Loucy (cell line): ENCODE data around the gene S100A9.

Experiments
- H2AFZ ChIP-seq: fragments of 200-600 bp; sonication (generic); 2 replicates; pipeline ENCODE4 v1.6.0; 2016; ENCODE audit warnings: antibody characterized with exemption, mild to moderate bottlenecking, low read length, moderate library complexity
- H3F3A ChIP-seq: fragments of 200-600 bp; 2 replicates; pipeline ENCODE4 v1.6.0; 2016; ENCODE audit warnings: antibody characterized with exemption, low read depth, mild to moderate bottlenecking
- H3K27me3 ChIP-seq: fragments of 200-600 bp; sonication (generic); 2 replicates; pipeline ENCODE4 v1.6.1; 2014; ENCODE audit warnings: low read length, mild to moderate bottlenecking; ENCODE audit not compliant: insufficient read depth, poor library complexity, severe bottlenecking
- H3K36me3 ChIP-seq: fragments of 200-600 bp; sonication (generic); 2 replicates; pipeline ENCODE4 v1.6.1; 2016; ENCODE audit warnings: low read length; ENCODE audit not compliant: insufficient read depth
- H3K4me1 ChIP-seq: fragments of 200-600 bp; sonication (generic); 2 replicates; pipeline ENCODE4 v1.5.1; 2014; ENCODE audit warnings: low read length, mild to moderate bottlenecking; ENCODE audit not compliant: insufficient read depth, poor library complexity, severe bottlenecking
- H3K4me2 ChIP-seq: fragments of 200-600 bp; sonication (generic); 2 replicates; pipeline ENCODE4 v1.6.0; 2014; ENCODE audit warnings: antibody characterized with exemption, low read length, low read depth, mild to moderate bottlenecking; ENCODE audit not compliant: poor library complexity, severe bottlenecking
- H3K4me3 ChIP-seq: fragments of 200-600 bp; sonication (generic); 2 replicates; pipeline ENCODE4 v1.5.1; 2014; ENCODE audit warnings: low read length, mild to moderate bottlenecking, mixed read lengths; ENCODE audit not compliant: poor library complexity, severe bottlenecking
- H3K79me2 ChIP-seq: fragments of 200-600 bp; sonication (generic); 2 replicates; pipeline ENCODE4 v1.6.1; 2014; ENCODE audit warnings: low read length; ENCODE audit not compliant: insufficient read depth
- H3K9ac ChIP-seq: fragments of 200-600 bp; sonication (generic); 2 replicates; pipeline ENCODE4 v1.6.0; 2014; ENCODE audit warnings: mild to moderate bottlenecking, low read depth, low read length, moderate library complexity; ENCODE audit not compliant: poor library complexity, severe bottlenecking
- H3K9me2 ChIP-seq: fragments of 200-600 bp; sonication (generic); replicated peaks from 2 replicates; pipeline ENCODE4 v1.6.1; 2016; ENCODE audit warnings: low read depth, low read length, mixed read lengths
- H3K9me3 ChIP-seq: fragments of 200-600 bp; sonication (generic); 2 replicates; pipeline ENCODE4 v1.6.1; 2014; ENCODE audit warnings: mild to moderate bottlenecking, antibody characterized with exemption, low read length, low read depth; ENCODE audit not compliant: insufficient read depth
- H4K20me1 ChIP-seq: fragments of 200-600 bp; sonication (generic); 2 replicates; pipeline ENCODE4 v1.6.0; 2014; ENCODE audit warnings: antibody characterized with exemption, low read length, mild to moderate bottlenecking; ENCODE audit not compliant: insufficient read depth, poor library complexity, severe bottlenecking
- EZH2phosphoT487 ChIP-seq: fragments of 200-600 bp; IDR thresholded peaks from 2 replicates; pipeline ENCODE4 v1.6.1; 2018; ENCODE audit warnings: antibody characterized with exemption, mild to moderate bottlenecking, moderate library complexity, borderline replicate concordance
- TF ChIP-seq, protein P1 (sequence below): fragments of 200-600 bp; sonication (generic); conservative IDR thresholded peaks from 2 replicates; pipeline ENCODE4 v1.5.1; 2014; ENCODE audit warnings: mild to moderate bottlenecking, antibody characterized with exemption, low read length

Gene S100A9

DNA sequence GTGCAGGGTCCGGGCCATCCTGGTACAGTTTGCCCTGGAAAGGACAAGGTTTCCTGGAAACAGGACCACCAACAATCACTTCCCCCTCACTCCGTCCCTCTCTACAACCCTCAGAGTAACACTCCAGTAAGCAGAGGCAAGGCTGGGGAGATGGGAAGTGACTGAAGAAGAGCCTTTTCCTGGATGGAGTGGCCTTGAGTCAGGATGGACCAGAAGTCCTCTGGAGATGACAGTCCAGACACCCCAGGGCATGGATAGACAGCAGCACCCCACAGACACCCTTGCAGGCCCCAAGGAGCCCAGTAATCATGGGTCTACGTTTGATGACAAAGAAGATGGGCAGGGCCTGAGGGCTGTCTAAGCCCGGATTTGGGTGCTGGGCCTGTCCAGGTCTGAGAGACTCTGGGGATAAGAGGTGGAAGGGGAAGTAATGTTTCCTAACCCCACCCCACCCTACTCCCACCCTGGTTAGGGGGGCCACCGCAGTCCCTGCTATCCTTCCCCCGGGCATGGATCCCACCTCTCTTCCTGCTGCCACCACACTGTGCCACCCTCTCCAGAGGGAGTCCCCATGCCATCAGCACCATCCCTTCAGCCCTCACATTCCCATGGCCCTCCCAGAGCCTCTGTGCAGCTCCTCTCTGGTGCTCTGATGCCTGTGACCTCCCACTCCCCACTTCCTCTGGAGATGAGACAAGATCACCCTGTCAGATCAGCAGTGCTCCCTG lies 40.4 kb downstream of the S100A9 start:
- Histone ChIP-seq H3K9ac (no peak overlapping the region), H3K4me1 (no peaks in the 10 kb centered on the region), H2AFZ (no peak overlapping the region), H3K36me3 (no peaks in the 10 kb centered on the region), H3K4me3 (no peak overlapping the region), H3K9me3 (no peaks in the 10 kb centered on the region), H3F3A (no peaks in the 10 kb centered on the region), H3K9me2 (no peaks in the 10 kb centered on the region), H3K27me3 (no peaks in the 10 kb centered on the region), H3K79me2 (no peaks in the 10 kb centered on the region), H4K20me1 (no peaks in the 10 kb centered on the region), H3K4me2 (no peak overlapping the region)
- TF ChIP-seq EZH2phosphoT487: no peak
- TF ChIP-seq, protein P1, sequence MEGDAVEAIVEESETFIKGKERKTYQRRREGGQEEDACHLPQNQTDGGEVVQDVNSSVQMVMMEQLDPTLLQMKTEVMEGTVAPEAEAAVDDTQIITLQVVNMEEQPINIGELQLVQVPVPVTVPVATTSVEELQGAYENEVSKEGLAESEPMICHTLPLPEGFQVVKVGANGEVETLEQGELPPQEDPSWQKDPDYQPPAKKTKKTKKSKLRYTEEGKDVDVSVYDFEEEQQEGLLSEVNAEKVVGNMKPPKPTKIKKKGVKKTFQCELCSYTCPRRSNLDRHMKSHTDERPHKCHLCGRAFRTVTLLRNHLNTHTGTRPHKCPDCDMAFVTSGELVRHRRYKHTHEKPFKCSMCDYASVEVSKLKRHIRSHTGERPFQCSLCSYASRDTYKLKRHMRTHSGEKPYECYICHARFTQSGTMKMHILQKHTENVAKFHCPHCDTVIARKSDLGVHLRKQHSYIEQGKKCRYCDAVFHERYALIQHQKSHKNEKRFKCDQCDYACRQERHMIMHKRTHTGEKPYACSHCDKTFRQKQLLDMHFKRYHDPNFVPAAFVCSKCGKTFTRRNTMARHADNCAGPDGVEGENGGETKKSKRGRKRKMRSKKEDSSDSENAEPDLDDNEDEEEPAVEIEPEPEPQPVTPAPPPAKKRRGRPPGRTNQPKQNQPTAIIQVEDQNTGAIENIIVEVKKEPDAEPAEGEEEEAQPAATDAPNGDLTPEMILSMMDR: no peak

DNA sequence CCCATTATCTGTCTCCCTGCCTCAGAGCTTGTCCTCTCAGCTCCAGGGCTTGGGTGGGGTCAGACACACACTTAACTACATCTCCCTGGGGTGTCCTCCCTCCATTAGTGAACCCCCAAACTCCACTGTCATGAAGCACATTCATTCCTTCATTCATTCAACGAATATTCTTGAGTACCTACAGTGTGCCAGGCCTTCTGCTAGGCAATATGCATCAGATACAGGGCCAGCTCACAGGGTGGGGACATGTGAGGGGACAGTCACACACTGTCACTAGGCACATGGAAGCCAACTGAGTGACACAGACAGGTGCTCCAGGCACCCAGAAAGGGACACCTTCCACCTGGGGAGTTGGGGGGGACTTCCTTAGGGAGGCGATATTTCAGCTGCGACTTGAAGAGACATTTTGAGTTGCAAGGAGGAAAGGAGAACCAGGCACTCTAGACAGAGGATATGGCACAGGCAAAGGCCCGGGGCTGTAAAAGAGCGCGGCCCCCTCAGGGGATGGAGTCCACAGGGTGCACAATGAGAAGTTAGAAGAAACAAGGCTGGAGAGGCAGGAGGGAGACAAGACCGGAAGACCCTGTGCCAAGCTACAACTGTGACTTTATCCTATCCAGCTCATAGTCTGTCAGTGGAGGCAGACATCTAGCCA lies 41.9 kb downstream of the S100A9 start:
- Histone ChIP-seq H3K4me2 (no peak overlapping the region), H3K9ac (no peak overlapping the region), H3K27me3 (no peaks in the 10 kb centered on the region), H3K4me3 (no peak overlapping the region), H3K9me2 (no peaks in the 10 kb centered on the region), H3K79me2 (no peaks in the 10 kb centered on the region), H3K36me3 (no peaks in the 10 kb centered on the region), H3F3A (no peaks in the 10 kb centered on the region), H3K4me1 (no peaks in the 10 kb centered on the region), H3K9me3 (no peaks in the 10 kb centered on the region), H4K20me1 (no peaks in the 10 kb centered on the region), H2AFZ (no peak overlapping the region)
- TF ChIP-seq, protein P1: no peak
- no peak for TF ChIP-seq EZH2phosphoT487

DNA sequence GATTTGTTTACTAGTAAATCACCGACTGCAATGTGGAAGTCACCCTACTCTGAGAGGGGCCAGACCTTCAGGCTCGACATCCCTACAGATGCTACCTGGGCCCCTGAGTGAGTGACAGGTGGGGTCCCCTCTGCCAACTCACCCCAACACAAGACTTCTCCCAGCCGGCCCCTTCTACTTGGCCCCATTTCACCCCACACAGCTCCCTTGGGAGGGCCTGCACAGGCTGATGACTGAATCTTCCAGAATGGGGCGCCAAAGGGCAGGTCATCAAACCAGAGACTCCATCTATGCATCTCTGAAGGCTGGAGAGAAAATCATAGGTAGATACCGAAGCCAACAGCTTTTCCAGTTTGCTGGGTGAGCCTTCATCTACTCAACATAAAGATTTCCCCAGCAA lies 42.6 kb downstream of the S100A9 start:
- Histone ChIP-seq H3K9ac (no peak overlapping the region), H3K9me2 (no peaks in the 10 kb centered on the region), H3K27me3 (no peaks in the 10 kb centered on the region), H2AFZ (no peak overlapping the region), H3K4me2 (no peak overlapping the region), H3K9me3 (no peaks in the 10 kb centered on the region), H3K4me1 (no peaks in the 10 kb centered on the region), H4K20me1 (no peaks in the 10 kb centered on the region), H3F3A (no peaks in the 10 kb centered on the region), H3K79me2 (no peaks in the 10 kb centered on the region), H3K4me3 (no peak overlapping the region), H3K36me3 (no peaks in the 10 kb centered on the region)
- TF ChIP-seq EZH2phosphoT487: no peak
- TF ChIP-seq, protein P1: peak; percentile 43
